T-helper 17 cell (primary cell): ENCODE measurements around the gene LRRC66. TPM values are rescaled to one million over a fixed set of nuclear protein-coding genes. Genes with fewer than 3 reads are reported as not detected.
A peak's percentile ranks its signal among the peaks of the same experiment; 100 is the strongest.

ENCODE experiments used
- ATAC-seq: fragments of 150-1000 bp; cut with Tn5 transposase; 2 replicates; pipeline ENCODE4 v1.10.0; 2021; ENCODE audit warnings: mild to moderate bottlenecking, moderate library complexity
- DNase-seq, 3 donors: peaks; one replicate each; pipeline versions ENCODE4 v3.0.0 to v3.0.0-alpha.2; 2020 to 2021
- H3K9me3 ChIP-seq: one replicate; pipeline ENCODE4 v1.7.0; 2013; ENCODE audit warnings: low read length, mild to moderate bottlenecking; ENCODE audit not compliant: control insufficient read depth, poor library complexity, severe bottlenecking
- H3K27ac Mint-ChIP-seq: one replicate; pipeline ENCODE4 v1.8.0; 2022; ENCODE audit warnings: mild to moderate bottlenecking, moderate library complexity, mixed read lengths
- H3K27me3 Mint-ChIP-seq: one replicate; pipeline ENCODE4 v1.8.0; 2022; ENCODE audit warnings: mixed read lengths
- H3K36me3 Mint-ChIP-seq: one replicate; pipeline ENCODE4 v1.8.0; 2022; ENCODE audit warnings: low read depth, mixed read lengths
- H3K4me1 Mint-ChIP-seq: one replicate; pipeline ENCODE4 v1.8.0; 2022; ENCODE audit warnings: mild to moderate bottlenecking, mixed read lengths
- H3K4me3 Mint-ChIP-seq: one replicate; pipeline ENCODE4 v1.8.0; 2022; ENCODE audit warnings: mild to moderate bottlenecking, moderate library complexity, mixed read lengths
- total RNA-seq, 4 donors: library from RNA in 2 of 4; stranded (reverse) in 2 of 4; gene quantifications; one replicate each; pipeline ENCODE4 v1.2.3 and lab custom pipeline; 2022 to 2026

LRRC66 gene, protein sequence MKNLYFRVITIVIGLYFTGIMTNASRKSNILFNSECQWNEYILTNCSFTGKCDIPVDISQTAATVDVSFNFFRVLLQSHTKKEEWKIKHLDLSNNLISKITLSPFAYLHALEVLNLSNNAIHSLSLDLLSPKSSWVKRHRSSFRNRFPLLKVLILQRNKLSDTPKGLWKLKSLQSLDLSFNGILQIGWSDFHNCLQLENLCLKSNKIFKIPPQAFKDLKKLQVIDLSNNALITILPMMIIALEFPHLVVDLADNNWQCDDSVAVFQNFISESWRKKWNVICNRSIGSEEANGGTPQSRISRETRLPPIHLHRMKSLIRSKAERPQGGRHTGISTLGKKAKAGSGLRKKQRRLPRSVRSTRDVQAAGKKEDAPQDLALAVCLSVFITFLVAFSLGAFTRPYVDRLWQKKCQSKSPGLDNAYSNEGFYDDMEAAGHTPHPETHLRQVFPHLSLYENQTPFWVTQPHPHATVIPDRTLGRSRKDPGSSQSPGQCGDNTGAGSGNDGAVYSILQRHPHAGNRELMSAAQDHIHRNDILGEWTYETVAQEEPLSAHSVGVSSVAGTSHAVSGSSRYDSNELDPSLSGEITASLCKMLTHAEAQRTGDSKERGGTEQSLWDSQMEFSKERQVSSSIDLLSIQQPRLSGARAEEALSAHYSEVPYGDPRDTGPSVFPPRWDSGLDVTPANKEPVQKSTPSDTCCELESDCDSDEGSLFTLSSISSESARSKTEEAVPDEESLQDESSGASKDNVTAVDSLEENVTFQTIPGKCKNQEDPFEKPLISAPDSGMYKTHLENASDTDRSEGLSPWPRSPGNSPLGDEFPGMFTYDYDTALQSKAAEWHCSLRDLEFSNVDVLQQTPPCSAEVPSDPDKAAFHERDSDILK
- under 1 TPM in 1 of 2 donors, not detected in 1; 0.60 TPM for total RNA-seq
- total RNA-seq (lab: John Stamatoyannopoulos, UW): 0.45 to 1.0 reads per million in 2 donors

DNA sequence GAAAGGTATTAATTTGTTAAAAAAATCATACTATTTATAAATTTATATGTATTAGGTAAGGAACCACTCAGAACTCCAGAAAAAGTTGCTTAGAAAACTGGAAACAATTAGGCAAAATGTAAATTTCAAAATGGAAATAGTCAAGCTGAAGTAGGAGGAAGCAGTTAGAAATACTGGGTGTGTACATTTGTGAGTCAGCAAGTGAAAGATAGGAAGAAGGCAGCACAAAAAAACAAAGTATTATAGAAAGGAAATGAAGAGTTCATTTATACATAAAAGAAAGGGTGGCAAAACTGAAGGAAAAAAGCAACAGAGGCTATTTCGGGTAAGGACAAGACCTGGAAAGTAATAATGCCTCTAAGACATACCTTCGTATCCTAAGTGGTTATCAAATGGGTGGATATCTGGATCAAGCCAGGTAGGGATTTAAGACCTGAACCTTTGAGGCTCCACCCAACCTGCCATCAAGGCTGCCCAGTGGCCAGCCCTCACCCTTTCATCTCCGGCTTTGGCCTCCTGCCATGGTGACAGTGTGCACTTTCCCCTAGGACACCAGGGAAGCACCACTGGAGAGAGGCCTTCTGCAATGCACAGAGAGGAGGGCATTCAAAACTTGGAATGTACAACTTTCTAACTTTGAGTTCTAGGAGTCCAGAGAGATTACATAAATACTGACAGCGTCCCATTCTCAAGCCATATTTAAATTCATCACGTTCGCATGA is at the start of gene LRRC66:
LRRC66 (minus strand) TSS at position 428 of the 722 bp plus-strand sequence. CDS start 2,750 bp downstream, outside the sequence.
- Mint-ChIP-seq H3K4me3 (no peak within 1 kb of the TSS), H3K36me3 (no peaks in the 10 kb centered on the region), H3K27ac (peak within 1 kb of the TSS; percentile 14)

DNA sequence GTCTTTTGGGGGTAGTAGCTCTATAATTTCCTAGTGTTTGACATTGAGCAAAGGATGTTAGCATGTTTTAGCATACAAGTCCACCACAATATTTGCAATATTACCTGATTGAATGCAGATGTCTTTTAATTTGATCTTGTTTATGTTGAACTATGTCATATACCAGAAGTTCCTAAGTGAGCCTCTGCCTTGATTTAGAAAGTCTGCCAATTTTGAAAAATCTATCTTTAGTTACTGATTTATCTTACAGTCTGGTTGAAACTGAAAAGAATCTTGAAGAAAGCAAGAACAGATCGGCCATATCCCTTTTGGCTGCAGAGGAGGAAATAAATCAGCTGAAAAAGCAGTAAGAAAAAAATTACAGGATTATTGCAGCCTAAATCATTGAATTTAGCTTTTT is 49.4 kb upstream of the LRRC66 start:
- ATAC-seq (no peak), DNase-seq (no peak)
- Mint-ChIP-seq H3K27ac (no peak overlapping the region), H3K4me3 (no peak overlapping the region), H3K4me1 (no peaks in the 10 kb centered on the region), H3K36me3 (no peaks in the 10 kb centered on the region), H3K27me3 (peaks cover 71% of the 10 kb centered on the region)
- H3K9me3 ChIP-seq: no peaks in the 10 kb centered on the region

More for the DNA sequence above, at the start of gene LRRC66:
- ATAC-seq: no peak
- peaks cover 2% of the 10 kb centered on the region for H3K4me1 Mint-ChIP-seq
- H3K27me3 Mint-ChIP-seq: no peaks in the 10 kb centered on the region
- no peak for DNase-seq
- H3K9me3 ChIP-seq: no peaks in the 10 kb centered on the region

DNA sequence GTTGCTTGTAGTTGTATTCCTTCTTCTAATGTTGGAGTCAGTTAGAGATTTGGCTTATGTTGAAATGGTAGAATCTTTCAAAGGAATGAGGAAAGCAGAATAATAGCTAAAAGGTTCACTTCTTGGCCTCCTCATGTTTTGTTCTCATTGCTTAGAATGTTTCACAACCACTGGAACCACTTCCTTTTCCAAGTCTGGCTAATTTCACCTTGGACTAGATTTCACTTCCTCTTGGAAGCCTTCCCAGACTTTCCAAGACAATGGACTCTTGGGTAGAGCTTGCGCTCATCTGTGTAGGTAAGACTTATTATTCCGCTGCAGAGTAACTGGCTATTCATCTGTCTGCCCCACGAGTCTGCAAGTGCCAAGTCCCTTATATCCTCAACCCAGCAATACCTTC is 39.2 kb upstream of the LRRC66 start:
- H3K9me3 ChIP-seq: no peaks in the 10 kb centered on the region
- H3K27me3 Mint-ChIP-seq: peaks cover 47% of the 10 kb centered on the region
- no peak overlapping the region for H3K27ac Mint-ChIP-seq
- H3K4me3 Mint-ChIP-seq: no peak overlapping the region
- ATAC-seq (no peak), DNase-seq (no peak)
- H3K4me1 Mint-ChIP-seq: peaks cover 2% of the 10 kb centered on the region
- no peaks in the 10 kb centered on the region for H3K36me3 Mint-ChIP-seq

DNA sequence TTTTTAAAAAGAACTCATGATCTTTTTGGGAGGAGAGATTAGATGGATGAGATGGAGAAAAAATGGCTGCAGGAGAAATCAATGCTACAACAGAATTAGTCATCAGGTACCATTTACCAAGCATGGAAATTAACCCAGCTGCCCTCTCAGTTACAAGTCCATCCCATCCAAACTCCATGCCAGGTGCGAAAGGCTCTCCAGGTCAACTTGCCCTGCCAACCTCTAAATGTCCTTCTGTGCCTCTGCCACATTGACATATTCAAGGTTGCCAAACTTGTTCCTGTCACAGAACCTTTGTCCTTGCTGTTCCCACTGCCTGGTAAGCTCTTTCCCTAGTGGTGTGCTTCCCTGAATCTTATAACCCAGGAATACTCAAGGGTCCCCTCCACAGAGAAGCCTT is 38.1 kb upstream of the LRRC66 start:
- Mint-ChIP-seq H3K27ac (no peak overlapping the region), H3K4me3 (no peak overlapping the region), H3K27me3 (peaks cover 57% of the 10 kb centered on the region), H3K36me3 (peaks cover 5% of the 10 kb centered on the region), H3K4me1 (peaks cover 4% of the 10 kb centered on the region)
- ATAC-seq (no peak), DNase-seq (no peak)
- no peaks in the 10 kb centered on the region for H3K9me3 ChIP-seq

DNA sequence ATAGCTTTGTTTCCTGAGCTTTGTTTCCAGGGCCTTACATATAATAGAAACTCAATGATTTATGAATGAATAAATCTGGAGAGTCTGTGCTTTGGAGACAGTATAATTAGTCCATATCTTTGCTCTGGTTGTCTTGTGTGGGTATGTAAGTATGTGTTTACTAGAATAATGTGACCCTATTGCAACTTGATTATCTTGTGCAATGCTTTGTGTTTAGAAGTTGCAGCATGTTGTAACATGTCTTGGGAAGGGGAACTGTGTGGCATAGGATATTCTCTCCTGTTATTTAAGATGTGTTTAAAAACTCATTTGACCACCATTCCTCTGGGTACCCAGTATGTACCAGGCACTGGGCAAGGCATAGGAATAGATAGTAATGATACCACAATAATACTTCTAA is 37.0 kb upstream of the LRRC66 start:
- ATAC-seq: no peak
- H3K27me3 Mint-ChIP-seq: peaks cover 64% of the 10 kb centered on the region
- peaks cover 5% of the 10 kb centered on the region for H3K36me3 Mint-ChIP-seq

DNA sequence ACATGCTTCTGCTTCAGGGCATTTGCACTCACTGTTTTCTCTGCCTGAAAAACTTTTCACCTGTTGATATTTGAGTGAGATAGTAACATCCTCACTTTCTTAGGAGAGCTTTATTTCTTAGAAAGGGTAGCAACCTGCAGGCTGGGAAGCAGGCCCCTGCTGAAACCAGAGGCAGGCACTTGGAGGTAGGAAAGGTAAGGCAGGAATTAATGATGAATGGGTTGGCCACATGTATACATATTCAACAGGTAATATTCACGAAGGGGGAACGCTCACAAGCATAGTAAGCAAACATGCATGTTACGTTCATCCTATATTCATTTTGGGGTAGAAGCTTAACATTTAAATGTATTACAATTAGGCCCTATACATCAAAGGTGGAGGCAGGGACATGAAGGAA is 34.1 kb upstream of the LRRC66 start:
- Mint-ChIP-seq H3K27me3 (peaks cover 74% of the 10 kb centered on the region), H3K4me1 (peaks cover 13% of the 10 kb centered on the region), H3K36me3 (peaks cover 5% of the 10 kb centered on the region), H3K27ac (no peak overlapping the region), H3K4me3 (no peak overlapping the region)
- no peak for ATAC-seq
- no peak for DNase-seq
- no peaks in the 10 kb centered on the region for H3K9me3 ChIP-seq

More for the DNA sequence above, 37.0 kb upstream of the LRRC66 start:
- Mint-ChIP-seq H3K4me1 (peaks cover 12% of the 10 kb centered on the region), H3K4me3 (no peak overlapping the region), H3K27ac (no peak overlapping the region)
- no peak for DNase-seq
- H3K9me3 ChIP-seq: no peaks in the 10 kb centered on the region

DNA sequence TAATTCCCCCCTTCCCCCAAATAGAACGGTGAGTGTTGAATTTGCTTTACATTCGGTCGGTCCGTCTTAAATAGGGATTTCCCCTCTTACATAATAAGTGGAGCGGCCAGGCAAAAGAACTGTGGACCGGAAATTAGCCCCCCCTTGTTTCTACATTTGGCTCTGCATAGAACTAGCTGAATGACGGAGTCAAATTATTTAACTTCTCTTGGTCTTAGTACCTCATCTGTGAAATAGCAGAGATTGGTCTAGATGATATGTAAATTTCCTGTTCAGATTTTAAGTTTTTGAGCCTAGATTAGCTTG is 32.3 kb upstream of the LRRC66 start:
- Mint-ChIP-seq H3K4me3 (peak overlapping the region; percentile 84), H3K27me3 (peaks cover 77% of the 10 kb centered on the region)
- peak; percentile 20 for ATAC-seq

DNA sequence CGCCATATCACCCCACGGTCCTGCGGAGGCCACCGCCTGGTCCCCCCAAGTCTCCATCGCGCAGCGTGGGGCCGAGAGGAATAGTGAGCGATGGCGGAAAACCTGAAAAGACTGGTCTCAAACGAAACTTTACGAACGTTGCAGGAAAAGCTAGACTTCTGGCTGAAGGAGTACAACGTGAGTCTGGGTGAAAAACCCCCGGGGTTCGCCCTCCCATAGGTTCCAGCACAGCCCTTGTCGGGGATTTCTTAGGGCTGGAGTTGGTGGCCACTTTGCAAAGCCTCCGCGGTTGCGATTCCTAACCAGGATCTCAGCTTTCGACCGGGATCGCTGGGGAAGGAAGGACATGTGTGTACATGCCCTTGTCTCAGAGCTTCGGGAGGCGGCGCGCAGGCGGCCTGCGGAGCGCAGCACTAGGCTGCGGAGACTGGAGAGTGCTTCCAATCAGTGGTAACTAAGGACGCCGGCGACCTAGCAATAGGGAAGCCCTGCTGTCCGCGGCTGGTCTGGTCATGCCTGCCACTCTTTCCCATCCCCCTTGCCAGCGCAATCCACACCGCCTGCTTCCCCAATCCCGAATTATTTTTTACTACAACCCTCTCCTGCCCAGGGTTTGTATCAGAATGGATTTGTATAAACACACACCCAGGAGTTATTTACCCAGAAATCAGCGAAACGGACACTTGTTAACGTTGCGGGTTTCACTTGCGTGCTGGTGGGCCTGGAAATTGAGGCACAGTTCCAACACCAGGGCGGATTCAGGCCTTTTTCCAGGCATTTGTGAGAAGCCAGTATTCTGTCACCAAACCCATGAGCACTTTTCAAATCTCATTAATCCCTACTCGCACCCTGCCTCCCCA is 31.7 kb upstream of the LRRC66 start:
- ATAC-seq (peak; percentile 54), DNase-seq (no peak)
- Mint-ChIP-seq H3K4me1 (peaks cover 13% of the 10 kb centered on the region), H3K36me3 (peaks cover 5% of the 10 kb centered on the region), H3K27ac (no peak overlapping the region), H3K27me3 (peaks cover 77% of the 10 kb centered on the region), H3K4me3 (peak overlapping the region; percentile 84)
- no peaks in the 10 kb centered on the region for H3K9me3 ChIP-seq

More for the DNA sequence above, 32.3 kb upstream of the LRRC66 start:
- H3K9me3 ChIP-seq: no peaks in the 10 kb centered on the region
- Mint-ChIP-seq H3K27ac (no peak overlapping the region), H3K4me1 (peaks cover 13% of the 10 kb centered on the region), H3K36me3 (peaks cover 5% of the 10 kb centered on the region)
- no peak for DNase-seq

DNA sequence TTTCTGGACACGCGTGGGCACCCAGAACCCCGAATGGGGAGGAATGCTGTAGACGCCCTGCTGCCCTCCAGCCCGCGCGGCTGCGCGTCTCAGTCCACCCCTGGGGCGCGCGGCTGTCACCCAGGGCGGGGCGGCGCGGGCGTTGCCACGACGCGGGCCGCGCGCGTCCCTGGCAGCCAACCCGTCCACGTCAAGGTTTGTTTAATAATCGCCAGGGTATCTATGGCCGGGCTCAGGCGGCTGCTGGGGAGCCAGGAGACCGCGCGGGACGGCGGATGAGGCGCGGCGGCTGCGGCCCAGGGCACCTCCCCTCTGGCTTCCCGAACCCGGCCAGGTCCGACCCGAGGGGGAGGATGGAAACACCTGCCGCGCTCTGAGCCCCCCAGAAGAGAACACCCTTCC is 31.1 kb upstream of the LRRC66 start, which contains the start of gene SPATA18:
SPATA18 (plus strand) TSS at position 92 of the 402 bp plus-strand sequence. CDS start 401 bp downstream, outside the sequence.
- Mint-ChIP-seq H3K27me3 (peaks cover 77% of the 10 kb centered on the region), H3K4me1 (peaks cover 13% of the 10 kb centered on the region), H3K27ac (no peak within 1 kb of the TSS), H3K36me3 (peaks cover 5% of the 10 kb centered on the region), H3K4me3 (peak within 1 kb of the TSS; percentile 84)
- H3K9me3 ChIP-seq: no peaks in the 10 kb centered on the region
- DNase-seq (no peak), ATAC-seq (peak; percentile 65)

DNA sequence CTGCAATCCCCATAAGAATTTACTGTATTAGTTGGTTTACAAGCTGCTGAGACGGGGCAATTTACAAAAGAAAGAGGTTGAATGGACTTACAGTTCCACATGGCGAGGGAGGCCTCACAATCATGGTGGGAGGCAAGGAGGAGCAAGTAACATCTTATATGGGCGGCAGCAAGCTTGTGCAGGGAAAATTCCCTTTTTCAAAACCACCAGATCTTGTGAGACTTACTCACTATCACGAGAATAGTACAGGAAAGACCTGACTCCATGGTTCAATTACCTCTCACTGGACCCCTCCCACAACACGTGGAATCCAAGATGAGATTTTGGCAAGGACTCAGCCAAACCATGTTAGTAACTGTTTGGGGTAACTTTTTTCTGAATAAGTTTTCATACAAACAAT is 29.1 kb upstream of the LRRC66 start:
- H3K4me3 Mint-ChIP-seq: no peak overlapping the region
- H3K9me3 ChIP-seq: no peaks in the 10 kb centered on the region
- H3K27ac Mint-ChIP-seq: no peak overlapping the region
- H3K4me1 Mint-ChIP-seq: peaks cover 13% of the 10 kb centered on the region
- DNase-seq (no peak), ATAC-seq (no peak)
- H3K27me3 Mint-ChIP-seq: peaks cover 79% of the 10 kb centered on the region
- H3K36me3 Mint-ChIP-seq: peaks cover 5% of the 10 kb centered on the region

DNA sequence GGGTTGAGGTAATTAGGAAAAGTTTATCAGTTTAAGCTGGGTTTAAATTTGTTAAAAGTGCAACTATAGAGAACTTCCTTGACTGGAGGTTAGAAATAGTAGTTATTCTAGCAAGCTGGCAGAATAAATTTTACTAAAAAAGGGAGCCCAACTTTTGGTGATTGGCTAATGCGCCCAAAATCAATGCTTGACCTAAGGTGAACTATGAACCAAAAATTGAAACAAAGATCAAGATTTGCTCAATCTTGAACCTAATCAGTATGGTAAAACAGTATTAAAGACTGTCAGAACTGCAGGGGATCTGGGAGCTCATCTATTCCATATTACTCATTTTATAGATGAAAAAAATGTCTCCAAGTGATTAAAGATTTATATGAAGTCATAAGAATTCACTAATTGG is 24.9 kb upstream of the LRRC66 start:
- Mint-ChIP-seq H3K27ac (no peak overlapping the region), H3K4me1 (no peaks in the 10 kb centered on the region), H3K27me3 (peaks cover 86% of the 10 kb centered on the region), H3K36me3 (peaks cover 5% of the 10 kb centered on the region), H3K4me3 (no peak overlapping the region)
- no peaks in the 10 kb centered on the region for H3K9me3 ChIP-seq
- ATAC-seq: no peak
- DNase-seq: no peak
